ENCODE results near the gene GJC2.
A peak's percentile ranks its signal among the peaks of the same experiment; 100 is the strongest.

GJC2 gene

DNA sequence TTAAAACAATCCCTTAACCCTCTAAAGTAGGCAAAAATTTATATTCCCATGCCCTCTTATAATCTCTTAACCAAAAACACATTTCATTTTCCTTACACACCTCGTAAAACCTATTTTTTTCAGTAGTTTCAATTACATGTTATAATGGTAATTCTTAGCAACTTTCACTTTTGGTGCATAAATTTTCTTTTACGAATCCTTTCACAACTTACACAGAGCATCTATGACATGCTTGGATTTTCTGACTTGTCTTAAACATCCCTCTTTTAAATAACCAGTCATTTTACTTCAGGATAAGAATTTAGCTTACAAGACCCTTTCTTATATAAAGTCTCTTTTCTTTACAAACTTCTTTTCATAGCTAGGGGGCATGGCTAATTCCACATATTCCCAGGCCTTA lies 31.7 kb upstream of the GJC2 start:
- H3K27me3 ChIP-seq (ENCODE audit: insufficient read depth, low read length), result 0 out of 2 replicates have a peak, but pooled peaks cover 6% of the 10 kb centered on the region
- peaks cover 50% of the 10 kb centered on the region for H3K9me3 ChIP-seq (ENCODE audit: insufficient read depth, low read depth, low read length)
- no peak overlapping the region for H3K27ac ChIP-seq (ENCODE audit: low read length)
- no peak overlapping the region for H3K9ac ChIP-seq (ENCODE audit: low read depth, low read length)
- no peaks in the 10 kb centered on the region for H3K4me1 ChIP-seq (ENCODE audit: insufficient read depth, low read length)
- no peaks in the 10 kb centered on the region for H3K36me3 ChIP-seq (ENCODE audit: insufficient read depth, low read depth, low read length)
- H3K4me3 ChIP-seq (ENCODE audit: low read length), result no peak overlapping the region

DNA sequence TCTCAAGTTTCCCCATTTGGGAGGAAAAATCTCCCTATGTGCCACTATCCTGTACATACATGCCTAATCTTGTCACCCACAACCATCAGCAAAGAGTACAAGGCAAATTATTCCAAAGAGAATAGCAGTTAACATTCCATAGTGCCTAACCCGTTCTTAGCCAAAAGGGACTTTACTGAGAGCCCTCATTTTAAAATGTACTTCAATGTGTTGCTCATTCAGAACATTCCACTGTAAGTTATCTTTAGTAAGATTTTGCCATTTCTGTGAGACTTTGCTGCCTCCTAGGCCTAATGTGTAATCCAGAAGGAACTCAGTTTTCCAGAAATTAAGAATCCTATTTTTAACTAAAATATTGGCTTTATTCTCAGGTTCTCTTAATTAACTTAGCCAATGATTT lies 29.4 kb upstream of the GJC2 start:
- peaks cover 20% of the 10 kb centered on the region for H3K27me3 ChIP-seq (ENCODE audit: insufficient read depth, low read length)
- H3K9me3 ChIP-seq (ENCODE audit: insufficient read depth, low read depth, low read length), result peaks cover 44% of the 10 kb centered on the region
- H3K9ac ChIP-seq (ENCODE audit: low read depth, low read length), result no peak overlapping the region
- no peaks in the 10 kb centered on the region for H3K4me1 ChIP-seq (ENCODE audit: insufficient read depth, low read length)
- no peak overlapping the region for H3K4me3 ChIP-seq (ENCODE audit: low read length)
- H3K27ac ChIP-seq (ENCODE audit: low read length), result no peak overlapping the region
- no peaks in the 10 kb centered on the region for H3K36me3 ChIP-seq (ENCODE audit: insufficient read depth, low read depth, low read length)

DNA sequence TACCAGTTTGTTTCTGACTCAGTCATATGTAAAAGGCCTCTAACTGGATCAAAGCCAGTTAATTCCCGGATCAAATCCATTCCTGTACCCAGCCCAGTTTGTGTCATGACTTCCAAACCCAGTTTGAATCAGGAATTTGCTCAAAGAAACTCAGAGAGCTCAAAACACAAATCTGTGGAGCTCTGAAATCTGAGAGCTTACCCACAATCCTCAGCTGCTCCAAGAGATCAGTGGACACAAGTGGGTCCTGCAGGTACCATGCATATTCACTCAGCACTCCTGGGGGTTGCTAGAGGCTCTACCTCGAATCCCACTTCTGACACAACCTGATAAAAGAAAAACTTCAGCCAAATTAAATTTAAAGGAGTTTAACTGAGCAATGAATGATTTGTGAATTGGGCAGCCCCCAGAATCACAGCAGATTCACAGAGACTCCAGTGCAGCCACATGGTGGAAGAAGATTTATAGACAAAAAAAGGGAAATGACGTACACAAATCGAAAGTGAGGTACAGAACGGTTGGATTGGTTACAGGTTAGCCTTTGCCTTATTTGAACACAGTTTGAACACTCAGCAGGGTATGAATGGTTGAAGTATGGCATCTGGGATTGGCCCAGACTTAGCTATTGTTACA lies 28.8 kb upstream of the GJC2 start:
- H3K4me1 ChIP-seq (ENCODE audit: insufficient read depth, low read length), result no peaks in the 10 kb centered on the region
- H3K36me3 ChIP-seq (ENCODE audit: insufficient read depth, low read depth, low read length), result no peaks in the 10 kb centered on the region
- peaks cover 43% of the 10 kb centered on the region for H3K9me3 ChIP-seq (ENCODE audit: insufficient read depth, low read depth, low read length)
- H3K27ac ChIP-seq (ENCODE audit: low read length), result no peak overlapping the region
- H3K9ac ChIP-seq (ENCODE audit: low read depth, low read length), result no peak overlapping the region
- peaks cover 24% of the 10 kb centered on the region for H3K27me3 ChIP-seq (ENCODE audit: insufficient read depth, low read length)
- no peak overlapping the region for H3K4me3 ChIP-seq (ENCODE audit: low read length)

DNA sequence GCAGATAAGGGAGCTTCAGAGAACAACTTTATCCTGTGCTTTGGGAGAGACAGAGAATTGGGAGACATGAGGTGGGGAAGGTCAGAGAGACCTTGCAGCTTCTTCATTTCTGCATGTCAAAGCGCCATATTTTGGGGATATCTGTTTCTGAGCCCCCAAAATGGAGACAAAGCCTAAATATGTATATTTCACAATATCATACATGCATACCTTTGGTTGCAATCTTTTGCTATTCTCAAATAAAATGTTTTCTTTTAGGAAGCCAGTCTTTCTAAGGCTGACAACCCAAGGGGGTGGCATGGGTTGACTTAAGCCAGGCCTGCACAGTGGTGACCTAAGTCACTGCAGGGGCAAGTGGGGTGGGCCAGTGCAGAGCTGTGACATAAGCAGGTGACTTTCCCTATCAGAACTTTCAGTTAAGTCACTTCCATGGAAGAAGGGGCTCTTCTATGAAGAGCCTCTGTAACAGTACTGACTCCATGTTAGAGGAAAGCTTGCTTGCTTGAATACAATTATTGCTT lies 26.7 kb upstream of the GJC2 start:
- Histone ChIP-seq H3K9me3 (ENCODE audit: insufficient read depth, low read depth, low read length) (peaks cover 24% of the 10 kb centered on the region), H3K27ac (ENCODE audit: low read length) (no peak overlapping the region)

DNA sequence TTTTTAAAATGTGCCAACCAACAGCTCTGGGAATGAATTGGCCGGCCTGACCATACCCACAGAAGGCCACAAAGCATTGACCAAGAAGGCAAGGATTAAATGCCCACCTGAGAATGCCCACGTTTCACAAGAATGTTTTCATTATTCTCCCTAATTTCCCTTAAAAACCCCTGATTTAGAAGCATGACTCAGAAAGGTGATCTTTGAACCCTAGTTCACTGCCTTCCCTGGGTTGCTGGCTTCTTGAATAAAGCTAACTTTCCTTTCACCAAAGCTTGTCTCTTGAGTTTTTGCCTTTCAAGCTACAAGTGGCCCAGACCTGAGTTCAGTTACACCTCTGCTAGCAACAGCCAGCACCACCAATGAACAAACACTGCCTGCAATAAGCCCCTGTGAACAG lies 26.2 kb upstream of the GJC2 start:
- Histone ChIP-seq H3K27me3 (ENCODE audit: insufficient read depth, low read length) (peaks cover 36% of the 10 kb centered on the region), H3K4me3 (ENCODE audit: low read length) (no peak overlapping the region), H3K27ac (ENCODE audit: low read length) (no peak overlapping the region), H3K9me3 (ENCODE audit: insufficient read depth, low read depth, low read length) (peaks cover 19% of the 10 kb centered on the region), H3K9ac (ENCODE audit: low read depth, low read length) (no peak overlapping the region), H3K4me1 (ENCODE audit: insufficient read depth, low read length) (no peaks in the 10 kb centered on the region), H3K36me3 (ENCODE audit: insufficient read depth, low read depth, low read length) (no peaks in the 10 kb centered on the region)

More for the DNA sequence above, 26.7 kb upstream of the GJC2 start:
- Histone ChIP-seq H3K4me3 (ENCODE audit: low read length) (no peak overlapping the region), H3K27me3 (ENCODE audit: insufficient read depth, low read length) (peaks cover 32% of the 10 kb centered on the region), H3K9ac (ENCODE audit: low read depth, low read length) (no peak overlapping the region), H3K36me3 (ENCODE audit: insufficient read depth, low read depth, low read length) (no peaks in the 10 kb centered on the region), H3K4me1 (ENCODE audit: insufficient read depth, low read length) (no peaks in the 10 kb centered on the region)

DNA sequence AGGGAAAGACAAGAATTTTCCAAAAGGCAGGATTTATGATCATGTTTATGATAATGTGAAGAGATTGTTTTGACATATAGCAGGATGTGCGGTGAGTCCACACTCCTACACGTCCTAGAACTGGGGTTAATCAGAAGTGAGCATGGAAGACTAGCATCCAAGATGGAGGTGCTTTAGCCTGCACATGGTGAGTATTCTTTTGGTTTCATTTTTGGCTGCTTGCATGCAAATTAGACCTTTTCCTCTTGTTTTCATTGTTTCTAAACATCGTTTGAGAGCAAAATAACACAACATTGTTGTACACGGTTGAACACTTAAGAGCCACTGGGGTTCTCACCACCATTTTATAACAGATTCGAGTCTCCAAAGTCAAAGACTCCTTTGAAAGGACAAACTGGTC lies 24.5 kb upstream of the GJC2 start:
- no peaks in the 10 kb centered on the region for H3K4me1 ChIP-seq (ENCODE audit: insufficient read depth, low read length)
- H3K9ac ChIP-seq (ENCODE audit: low read depth, low read length), result no peak overlapping the region
- H3K9me3 ChIP-seq (ENCODE audit: insufficient read depth, low read depth, low read length), result peaks cover 6% of the 10 kb centered on the region
- no peak overlapping the region for H3K27ac ChIP-seq (ENCODE audit: low read length)
- H3K36me3 ChIP-seq (ENCODE audit: insufficient read depth, low read depth, low read length), result no peaks in the 10 kb centered on the region
- H3K4me3 ChIP-seq (ENCODE audit: low read length), result no peak overlapping the region
- H3K27me3 ChIP-seq (ENCODE audit: insufficient read depth, low read length), result peaks cover 47% of the 10 kb centered on the region

DNA sequence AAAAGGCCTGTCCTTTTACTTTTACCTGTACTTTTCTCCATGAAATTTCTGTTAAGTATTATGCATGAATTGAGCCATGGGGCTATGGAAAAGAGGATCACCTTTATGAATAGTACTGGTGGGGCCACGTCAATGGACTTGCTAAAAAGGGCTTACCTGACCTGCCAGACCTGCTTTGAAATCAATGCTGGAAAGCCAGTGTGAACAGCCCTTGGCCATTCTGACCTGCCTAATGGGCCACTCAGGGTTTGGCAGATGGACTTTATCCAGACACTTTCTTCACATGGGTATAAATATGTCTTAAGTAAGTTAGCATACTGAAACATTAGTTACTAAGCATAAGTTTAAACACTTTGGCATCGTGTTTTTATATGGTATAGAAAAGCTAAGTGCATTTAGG lies 18.0 kb upstream of the GJC2 start:
- no peak overlapping the region for H3K27ac ChIP-seq (ENCODE audit: low read length)
- H3K9ac ChIP-seq (ENCODE audit: low read depth, low read length), result no peak overlapping the region
- H3K36me3 ChIP-seq (ENCODE audit: insufficient read depth, low read depth, low read length), result no peaks in the 10 kb centered on the region
- H3K27me3 ChIP-seq (ENCODE audit: insufficient read depth, low read length), result peaks cover 54% of the 10 kb centered on the region
- H3K9me3 ChIP-seq (ENCODE audit: insufficient read depth, low read depth, low read length), result no peaks in the 10 kb centered on the region
- no peak overlapping the region for H3K4me3 ChIP-seq (ENCODE audit: low read length)
- H3K4me1 ChIP-seq (ENCODE audit: insufficient read depth, low read length), result no peaks in the 10 kb centered on the region

DNA sequence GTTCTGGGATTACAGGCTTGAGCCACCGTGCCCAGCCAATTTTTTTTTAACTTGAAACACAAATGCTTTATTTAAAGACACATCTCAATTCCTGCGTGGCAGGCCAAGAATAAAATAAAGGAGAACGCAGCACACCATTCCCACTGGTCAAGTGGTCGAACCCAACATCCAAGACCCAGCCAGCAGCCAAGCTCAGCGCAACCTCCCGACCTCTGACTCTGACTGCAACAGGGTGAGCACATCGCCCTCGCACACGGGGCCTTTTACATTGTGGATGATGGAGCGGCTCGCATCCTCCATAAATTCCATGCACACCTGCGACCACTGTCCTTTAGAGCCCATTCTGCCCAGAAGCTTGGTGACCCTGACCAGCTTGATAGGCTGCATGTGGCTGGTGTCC lies 15.1 kb upstream of the GJC2 start:
- no peaks in the 10 kb centered on the region for H3K9me3 ChIP-seq (ENCODE audit: insufficient read depth, low read depth, low read length)
- no peak overlapping the region for H3K27ac ChIP-seq (ENCODE audit: low read length)
- no peak overlapping the region for H3K4me3 ChIP-seq (ENCODE audit: low read length)
- no peaks in the 10 kb centered on the region for H3K36me3 ChIP-seq (ENCODE audit: insufficient read depth, low read depth, low read length)
- peaks cover 55% of the 10 kb centered on the region for H3K27me3 ChIP-seq (ENCODE audit: insufficient read depth, low read length)
- no peak overlapping the region for H3K9ac ChIP-seq (ENCODE audit: low read depth, low read length)
- no peaks in the 10 kb centered on the region for H3K4me1 ChIP-seq (ENCODE audit: insufficient read depth, low read length)

DNA sequence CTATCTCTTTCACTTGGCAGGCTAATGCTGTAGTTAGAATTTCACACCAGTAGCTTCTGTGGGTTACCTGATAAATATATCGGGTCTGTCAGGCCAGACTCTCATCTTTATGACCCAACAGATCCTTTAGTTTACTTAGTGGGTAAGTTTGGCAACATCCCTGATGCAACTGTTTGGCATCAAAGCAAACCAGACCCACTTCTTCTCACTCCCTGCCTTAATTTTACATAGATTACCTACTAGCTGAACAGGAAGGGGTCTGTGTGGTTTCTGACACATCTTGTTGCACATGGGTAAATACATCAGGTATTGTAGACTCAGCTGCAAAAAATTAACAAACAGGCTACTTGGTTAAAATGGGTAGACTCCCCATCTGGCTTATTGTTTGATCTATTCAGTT lies 12.8 kb upstream of the GJC2 start:
- H3K4me3 ChIP-seq (ENCODE audit: low read length), result no peak overlapping the region
- H3K9ac ChIP-seq (ENCODE audit: low read depth, low read length), result no peak overlapping the region
- H3K27me3 ChIP-seq (ENCODE audit: insufficient read depth, low read length), result peaks cover 48% of the 10 kb centered on the region
- no peaks in the 10 kb centered on the region for H3K9me3 ChIP-seq (ENCODE audit: insufficient read depth, low read depth, low read length)
- H3K27ac ChIP-seq (ENCODE audit: low read length), result no peak overlapping the region
- H3K4me1 ChIP-seq (ENCODE audit: insufficient read depth, low read length), result no peaks in the 10 kb centered on the region; the same call in 1 of the 2 replicates
- no peaks in the 10 kb centered on the region for H3K36me3 ChIP-seq (ENCODE audit: insufficient read depth, low read depth, low read length)

DNA sequence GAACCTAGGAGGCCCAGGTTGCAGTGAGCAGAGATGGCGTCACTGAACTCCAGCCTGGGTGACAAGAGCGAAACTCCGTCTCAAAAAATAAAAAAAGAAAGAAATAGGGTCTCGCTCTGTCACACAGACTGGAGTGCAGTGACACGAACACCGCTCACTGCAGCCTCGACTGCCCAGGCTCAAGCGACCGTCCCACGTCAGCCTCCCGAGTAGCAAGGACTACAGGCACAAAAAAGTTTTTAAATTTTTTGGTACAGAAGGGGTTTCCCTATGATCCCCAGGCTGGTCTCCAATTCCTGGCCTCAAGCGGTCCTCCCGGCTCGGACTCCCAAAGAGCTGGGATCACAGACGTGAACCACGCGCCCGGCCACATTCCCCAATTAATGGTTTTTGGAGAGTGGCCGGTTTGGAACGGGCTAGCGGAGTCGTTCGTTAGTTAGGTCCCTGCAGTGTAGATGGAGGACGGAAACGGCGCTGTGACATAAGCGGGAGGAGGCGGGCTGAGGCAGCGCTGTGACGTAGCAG lies 10.3 kb upstream of the GJC2 start:
- Histone ChIP-seq H3K9me3 (ENCODE audit: insufficient read depth, low read depth, low read length) (no peaks in the 10 kb centered on the region), H3K9ac (ENCODE audit: low read depth, low read length) (peak overlapping the region; percentile 76; the same call in 1 of the 2 replicates), H3K27ac (ENCODE audit: low read length) (no peak overlapping the region), H3K4me1 (ENCODE audit: insufficient read depth, low read length) (no peaks in the 10 kb centered on the region; the same call in 1 of the 2 replicates), H3K36me3 (ENCODE audit: insufficient read depth, low read depth, low read length) (no peaks in the 10 kb centered on the region), H3K4me3 (ENCODE audit: low read length) (peak overlapping the region; percentile 87), H3K27me3 (ENCODE audit: insufficient read depth, low read length) (peaks cover 36% of the 10 kb centered on the region)

DNA sequence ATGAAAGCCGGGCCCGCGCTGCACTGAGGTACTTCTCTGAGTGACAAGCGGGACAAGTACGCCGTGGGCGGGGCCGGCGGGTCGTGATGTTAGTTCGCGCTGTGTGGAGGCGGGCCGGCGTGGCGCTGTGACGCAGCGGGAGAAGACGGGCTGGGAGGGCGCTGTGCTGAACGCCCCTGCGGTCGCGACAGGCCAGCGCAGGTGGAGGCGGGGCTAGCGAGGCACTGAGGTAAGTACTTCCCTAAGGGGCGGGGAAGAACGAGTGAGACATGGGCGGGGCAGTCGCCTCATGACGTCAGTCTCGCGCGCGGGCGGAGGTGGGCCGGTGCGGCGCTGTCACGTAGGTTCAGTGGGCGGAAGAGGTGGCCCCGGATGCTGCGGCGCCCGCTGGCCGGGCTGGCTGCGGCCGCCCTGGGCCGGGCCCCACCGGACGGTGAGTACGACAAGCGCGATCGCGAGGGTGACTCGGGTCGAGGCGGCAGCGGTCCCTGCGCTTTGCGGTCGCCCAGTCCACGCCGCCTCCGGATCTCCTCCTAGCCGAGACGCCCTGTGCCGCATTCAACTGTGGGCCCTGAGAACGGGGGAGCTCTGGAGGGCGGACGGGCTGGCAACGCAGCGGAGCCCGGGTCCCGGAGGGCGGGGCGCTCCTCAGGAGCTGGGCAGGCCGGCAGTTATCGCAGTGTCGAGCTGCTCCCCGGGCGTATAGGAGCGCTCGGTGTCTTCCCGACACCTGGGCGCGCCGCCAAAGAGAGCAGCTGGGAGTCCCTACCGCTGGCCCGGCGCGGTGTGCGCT lies 9.6 kb upstream of the GJC2 start, which contains the start of gene GUK1:
Gene GUK1 (plus strand): TSS at position 349 of the 793 bp plus-strand sequence. CDS start 24 bp downstream, at position 373.
- H3K27ac ChIP-seq (ENCODE audit: low read length), result no peak within 1 kb of the TSS
- H3K36me3 ChIP-seq (ENCODE audit: insufficient read depth, low read depth, low read length), result no peaks in the 10 kb centered on the region
- peaks cover 29% of the 10 kb centered on the region for H3K27me3 ChIP-seq (ENCODE audit: insufficient read depth, low read length)
- peak within 1 kb of the TSS; percentile 87 for H3K4me3 ChIP-seq (ENCODE audit: low read length)
- H3K4me1 ChIP-seq (ENCODE audit: insufficient read depth, low read length), result no peaks in the 10 kb centered on the region; the same call in 1 of the 2 replicates
- no peaks in the 10 kb centered on the region for H3K9me3 ChIP-seq (ENCODE audit: insufficient read depth, low read depth, low read length)
- H3K9ac ChIP-seq (ENCODE audit: low read depth, low read length), result peak within 1 kb of the TSS; percentile 82; the same call in 1 of the 2 replicates
